ENCODE data around the gene LRRC3B. TPM values are rescaled to one million over a fixed set of nuclear protein-coding genes. Genes with fewer than 3 reads are reported as not detected.

LRRC3B gene
- polyA plus RNA-seq, 1 donor from 2014 or later, result 56.4 TPM

DNA sequence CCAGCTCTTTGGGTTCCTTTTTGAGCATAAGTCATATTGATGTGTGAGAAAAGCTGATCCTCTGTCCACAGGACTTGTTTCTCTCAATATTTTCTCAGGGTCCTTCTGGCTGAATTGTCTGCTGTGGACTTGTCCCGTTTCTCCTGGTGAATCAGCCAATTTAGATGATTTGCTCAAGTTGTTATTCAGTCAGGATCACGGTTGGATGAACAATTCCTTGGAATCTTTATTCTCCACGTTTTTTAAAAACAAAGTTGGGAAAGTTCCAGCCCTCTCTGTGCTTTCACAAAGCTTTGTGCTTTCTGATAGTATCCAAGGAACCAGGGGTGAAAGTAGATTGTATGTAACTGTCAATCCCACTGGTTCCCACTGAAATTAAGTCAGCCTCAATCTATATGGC lies 61.3 kb downstream of the LRRC3B start:
- no peaks in the 10 kb centered on the region for H3K27me3 ChIP-seq (ENCODE audit: insufficient read depth, low read depth, low read length)

DNA sequence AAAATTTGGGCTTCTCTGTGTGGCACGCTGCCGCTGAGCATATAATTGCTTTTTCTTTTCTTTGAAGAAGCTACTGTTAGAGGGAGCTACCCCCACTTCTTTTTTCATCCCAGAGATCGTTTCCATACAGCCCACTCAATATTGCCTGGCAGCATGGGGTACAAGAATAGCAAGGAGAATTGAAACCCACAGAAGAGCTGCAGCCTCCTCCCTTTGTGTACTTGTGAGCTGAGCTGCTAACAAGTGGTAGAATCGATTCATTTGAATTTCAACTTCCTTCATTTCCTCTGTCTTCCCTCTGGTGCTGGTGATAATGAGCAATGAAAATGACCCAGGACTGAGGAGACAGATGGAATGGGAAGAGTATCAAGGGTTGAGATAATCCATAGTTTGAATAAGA lies 64.9 kb downstream of the LRRC3B start:
- no peak overlapping the region for H3K4me3 ChIP-seq (ENCODE audit: low read length)
- no peaks in the 10 kb centered on the region for H3K9me3 ChIP-seq (ENCODE audit: low read length)
- TF ChIP-seq RAD21 (conservative IDR thresholded peaks at IDR 0.05) (no peak), SMC3 (conservative IDR thresholded peaks at IDR 0.05; ENCODE audit: poor library complexity) (no peak), EZH2 (IDR thresholded peaks at IDR 0.05; ENCODE audit: borderline replicate concordance, insufficient read depth, low read length, poor library complexity, severe bottlenecking) (no peak), EP300 (conservative IDR thresholded peaks at IDR 0.05; ENCODE audit: poor library complexity, severe bottlenecking) (no peak), TAF1 (IDR thresholded peaks at IDR 0.05; ENCODE audit: low read depth) (no peak), POLR2AphosphoS5 (IDR thresholded peaks at IDR 0.05) (no peak), MXI1 (conservative IDR thresholded peaks at IDR 0.05; ENCODE audit: poor library complexity, severe bottlenecking) (no peak)
- TF ChIP-seq, protein P1, sequence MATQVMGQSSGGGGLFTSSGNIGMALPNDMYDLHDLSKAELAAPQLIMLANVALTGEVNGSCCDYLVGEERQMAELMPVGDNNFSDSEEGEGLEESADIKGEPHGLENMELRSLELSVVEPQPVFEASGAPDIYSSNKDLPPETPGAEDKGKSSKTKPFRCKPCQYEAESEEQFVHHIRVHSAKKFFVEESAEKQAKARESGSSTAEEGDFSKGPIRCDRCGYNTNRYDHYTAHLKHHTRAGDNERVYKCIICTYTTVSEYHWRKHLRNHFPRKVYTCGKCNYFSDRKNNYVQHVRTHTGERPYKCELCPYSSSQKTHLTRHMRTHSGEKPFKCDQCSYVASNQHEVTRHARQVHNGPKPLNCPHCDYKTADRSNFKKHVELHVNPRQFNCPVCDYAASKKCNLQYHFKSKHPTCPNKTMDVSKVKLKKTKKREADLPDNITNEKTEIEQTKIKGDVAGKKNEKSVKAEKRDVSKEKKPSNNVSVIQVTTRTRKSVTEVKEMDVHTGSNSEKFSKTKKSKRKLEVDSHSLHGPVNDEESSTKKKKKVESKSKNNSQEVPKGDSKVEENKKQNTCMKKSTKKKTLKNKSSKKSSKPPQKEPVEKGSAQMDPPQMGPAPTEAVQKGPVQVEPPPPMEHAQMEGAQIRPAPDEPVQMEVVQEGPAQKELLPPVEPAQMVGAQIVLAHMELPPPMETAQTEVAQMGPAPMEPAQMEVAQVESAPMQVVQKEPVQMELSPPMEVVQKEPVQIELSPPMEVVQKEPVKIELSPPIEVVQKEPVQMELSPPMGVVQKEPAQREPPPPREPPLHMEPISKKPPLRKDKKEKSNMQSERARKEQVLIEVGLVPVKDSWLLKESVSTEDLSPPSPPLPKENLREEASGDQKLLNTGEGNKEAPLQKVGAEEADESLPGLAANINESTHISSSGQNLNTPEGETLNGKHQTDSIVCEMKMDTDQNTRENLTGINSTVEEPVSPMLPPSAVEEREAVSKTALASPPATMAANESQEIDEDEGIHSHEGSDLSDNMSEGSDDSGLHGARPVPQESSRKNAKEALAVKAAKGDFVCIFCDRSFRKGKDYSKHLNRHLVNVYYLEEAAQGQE (IDR thresholded peaks at IDR 0.05; ENCODE audit: borderline replicate concordance), result no peak
- TF ChIP-seq, protein P2, sequence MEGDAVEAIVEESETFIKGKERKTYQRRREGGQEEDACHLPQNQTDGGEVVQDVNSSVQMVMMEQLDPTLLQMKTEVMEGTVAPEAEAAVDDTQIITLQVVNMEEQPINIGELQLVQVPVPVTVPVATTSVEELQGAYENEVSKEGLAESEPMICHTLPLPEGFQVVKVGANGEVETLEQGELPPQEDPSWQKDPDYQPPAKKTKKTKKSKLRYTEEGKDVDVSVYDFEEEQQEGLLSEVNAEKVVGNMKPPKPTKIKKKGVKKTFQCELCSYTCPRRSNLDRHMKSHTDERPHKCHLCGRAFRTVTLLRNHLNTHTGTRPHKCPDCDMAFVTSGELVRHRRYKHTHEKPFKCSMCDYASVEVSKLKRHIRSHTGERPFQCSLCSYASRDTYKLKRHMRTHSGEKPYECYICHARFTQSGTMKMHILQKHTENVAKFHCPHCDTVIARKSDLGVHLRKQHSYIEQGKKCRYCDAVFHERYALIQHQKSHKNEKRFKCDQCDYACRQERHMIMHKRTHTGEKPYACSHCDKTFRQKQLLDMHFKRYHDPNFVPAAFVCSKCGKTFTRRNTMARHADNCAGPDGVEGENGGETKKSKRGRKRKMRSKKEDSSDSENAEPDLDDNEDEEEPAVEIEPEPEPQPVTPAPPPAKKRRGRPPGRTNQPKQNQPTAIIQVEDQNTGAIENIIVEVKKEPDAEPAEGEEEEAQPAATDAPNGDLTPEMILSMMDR (IDR thresholded peaks at IDR 0.05; ENCODE audit: poor library complexity, severe bottlenecking), result no peak
- H3F3A ChIP-seq (ENCODE audit: insufficient read depth, low read length, poor library complexity, severe bottlenecking), result no peaks in the 10 kb centered on the region
- no peak overlapping the region for H3K9ac ChIP-seq (ENCODE audit: low read length)
- no peaks in the 10 kb centered on the region for H3K27me3 ChIP-seq (ENCODE audit: insufficient read depth, low read depth, low read length)
- H3K36me3 ChIP-seq (ENCODE audit: insufficient read depth, low read length), result no peaks in the 10 kb centered on the region
- no peaks in the 10 kb centered on the region for H3K9me2 ChIP-seq (ENCODE audit: insufficient read depth, low read length)
- H4K20me1 ChIP-seq (ENCODE audit: insufficient read depth), result no peaks in the 10 kb centered on the region
- H3K79me2 ChIP-seq (replicated peaks; ENCODE audit: insufficient read depth, low read length), result no peaks in the 10 kb centered on the region
- H3K27ac ChIP-seq (ENCODE audit: low read length), result no peak overlapping the region
- H3K4me2 ChIP-seq (ENCODE audit: low read length), result no peak overlapping the region
- no peak overlapping the region for H2AFZ ChIP-seq (ENCODE audit: low read depth, low read length)

More for the DNA sequence above, 61.3 kb downstream of the LRRC3B start:
- H3K9me3 ChIP-seq (ENCODE audit: low read length), result no peaks in the 10 kb centered on the region
- no peaks in the 10 kb centered on the region for H3F3A ChIP-seq (ENCODE audit: insufficient read depth, low read length, poor library complexity, severe bottlenecking)
- H3K4me2 ChIP-seq (ENCODE audit: low read length), result no peak overlapping the region
- H3K4me3 ChIP-seq (ENCODE audit: low read length), result no peak overlapping the region
- H3K9ac ChIP-seq (ENCODE audit: low read length), result no peak overlapping the region
- TF ChIP-seq SMC3 (conservative IDR thresholded peaks at IDR 0.05; ENCODE audit: poor library complexity), result no peak
- TF ChIP-seq, protein P2 (IDR thresholded peaks at IDR 0.05; ENCODE audit: poor library complexity, severe bottlenecking), result no peak
- no peak for TF ChIP-seq RAD21 (conservative IDR thresholded peaks at IDR 0.05)
- no peak for TF ChIP-seq POLR2AphosphoS5 (IDR thresholded peaks at IDR 0.05)
- no peak for TF ChIP-seq MXI1 (conservative IDR thresholded peaks at IDR 0.05; ENCODE audit: poor library complexity, severe bottlenecking)
- no peak for TF ChIP-seq TAF1 (IDR thresholded peaks at IDR 0.05; ENCODE audit: low read depth)
- TF ChIP-seq, protein P1 (IDR thresholded peaks at IDR 0.05; ENCODE audit: borderline replicate concordance), result no peak
- no peak for TF ChIP-seq EP300 (conservative IDR thresholded peaks at IDR 0.05; ENCODE audit: poor library complexity, severe bottlenecking)
- TF ChIP-seq EZH2 (IDR thresholded peaks at IDR 0.05; ENCODE audit: borderline replicate concordance, insufficient read depth, low read length, poor library complexity, severe bottlenecking), result no peak
- no peaks in the 10 kb centered on the region for H3K36me3 ChIP-seq (ENCODE audit: insufficient read depth, low read length)
- no peak overlapping the region for H2AFZ ChIP-seq (ENCODE audit: low read depth, low read length)
- no peaks in the 10 kb centered on the region for H3K79me2 ChIP-seq (replicated peaks; ENCODE audit: insufficient read depth, low read length)
- no peaks in the 10 kb centered on the region for H3K9me2 ChIP-seq (ENCODE audit: insufficient read depth, low read length)
- H4K20me1 ChIP-seq (ENCODE audit: insufficient read depth), result no peaks in the 10 kb centered on the region
- H3K27ac ChIP-seq (ENCODE audit: low read length), result no peak overlapping the region

Measured in neural cell (in vitro differentiated cells).